DMS79 (cell line): ENCODE data around the gene EIF5A.

Experiments used
- DNase-seq: peaks from one replicate; lab custom pipeline; 2025; lab: John Stamatoyannopoulos, UW

Gene EIF5A

DNA sequence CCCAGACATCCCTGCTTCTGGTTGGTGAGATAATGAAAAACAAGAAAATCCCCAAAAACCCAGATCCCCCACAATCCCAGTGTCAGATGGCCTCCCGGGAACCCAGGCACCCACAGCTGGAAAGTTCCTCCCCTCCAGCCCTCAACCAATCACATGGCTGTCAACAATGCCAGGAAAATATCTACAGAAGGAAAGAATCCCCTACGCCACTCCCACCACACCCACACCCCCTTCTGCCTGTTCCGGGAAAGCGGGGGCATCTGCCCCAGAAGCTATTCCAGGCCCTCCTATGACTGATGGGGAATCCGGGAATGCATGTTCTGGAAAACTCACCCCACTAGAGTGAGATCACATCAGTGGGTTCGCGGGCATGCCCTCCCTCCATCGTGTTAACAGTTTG, 49.3 kb downstream of the EIF5A start:
- no peak for DNase-seq

DNA sequence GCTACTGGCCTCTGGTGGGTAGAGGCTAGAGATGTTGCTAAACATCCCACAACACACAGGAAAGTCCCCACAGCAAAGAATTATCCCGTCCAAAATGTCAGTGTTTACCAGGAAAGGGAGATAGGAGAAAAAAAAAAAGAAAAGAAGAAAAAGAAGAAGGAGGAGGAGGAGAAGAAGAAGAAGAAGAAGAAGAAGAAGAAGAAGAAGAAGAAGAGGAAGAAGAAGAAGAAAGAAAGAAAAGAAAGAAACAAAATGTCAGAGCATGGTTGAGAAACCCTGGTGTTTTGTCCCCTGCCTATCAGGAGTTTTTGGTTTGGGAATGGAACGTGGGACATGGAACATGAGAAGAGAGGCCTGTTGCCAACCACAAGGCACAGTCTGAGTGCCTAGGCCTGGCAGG, 50.0 kb downstream of the EIF5A start:
- no peak for DNase-seq

DNA sequence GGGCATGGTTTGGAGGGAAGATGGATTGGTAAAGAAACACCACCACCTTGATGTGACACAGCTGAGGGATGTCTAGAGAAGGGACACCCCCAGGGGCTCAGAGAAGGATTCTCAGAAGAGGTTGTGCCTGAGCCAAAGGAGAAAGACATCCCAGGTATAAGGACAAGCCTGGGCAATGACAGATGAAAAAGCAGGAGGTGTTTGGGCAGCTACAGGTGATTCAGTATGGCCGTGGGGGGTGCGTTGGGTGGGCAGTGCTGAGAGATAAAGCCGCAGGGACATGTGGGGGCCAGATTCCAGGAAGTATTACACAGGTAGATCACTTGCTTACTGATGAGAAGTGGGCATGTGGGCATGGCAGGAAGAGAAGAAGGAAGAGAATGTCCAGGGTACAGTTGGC, 54.5 kb downstream of the EIF5A start:
- no peak for DNase-seq
